PC-9 (cell line): ENCODE data around the gene PPM1H. TPM values are rescaled to one million over a fixed set of nuclear protein-coding genes. Genes with fewer than 3 reads are reported as not detected.

Experiments used
- BruUV-seq: library from RNA; stranded (reverse); fragments of 400-500 nt; replicated peaks from 2 replicates; lab custom pipeline; 2021; lab: Mats Ljungman, UMichigan
- CTCF ChIA-PET: fragments of 300-600 bp; sonication (Branson Sonifier 250); formaldehyde crosslinking; loops from one replicate; lab custom pipeline; 2022; ENCODE audit warnings: antibody characterized with exemption; lab: Charles Lee
- POLR2A ChIA-PET: fragments of 300-600 bp; sonication (Branson Sonifier 250); formaldehyde crosslinking; loops from one replicate; lab custom pipeline; 2022; ENCODE audit warnings: antibody characterized with exemption; ENCODE audit not compliant: unreplicated experiment; lab: Charles Lee
- DNase-seq, 2 experiments: peaks; one replicate each; pipeline versions ENCODE4 v3.0.0 to v3.0.0-alpha.2; 2015 to 2022; ENCODE audit warnings: mixed read lengths in 1 of 2
- H2AFZ ChIP-seq: fragments of 200-600 bp; sonication (generic); 2 replicates; pipeline ENCODE4 v1.8.1; 2017; ENCODE audit warnings: antibody characterized with exemption
- H3F3A ChIP-seq: fragments of 200-600 bp; sonication (generic); 2 replicates; pipeline ENCODE4 v1.8.1; 2017; ENCODE audit warnings: antibody characterized with exemption, mild to moderate bottlenecking, low read depth; ENCODE audit not compliant: insufficient read depth
- H3K27ac ChIP-seq: fragments of 200-600 bp; sonication (generic); 2 replicates; pipeline ENCODE4 v1.6.1; 2016; ENCODE audit warnings: mixed run types
- H3K27me3 ChIP-seq: fragments of 200-600 bp; sonication (generic); 2 replicates; pipeline ENCODE4 v1.6.1; 2016; ENCODE audit warnings: low read depth, mixed run types; ENCODE audit not compliant: insufficient read depth
- H3K36me3 ChIP-seq: fragments of 200-600 bp; sonication (generic); 2 replicates; pipeline ENCODE4 v1.6.1; 2016; ENCODE audit warnings: low read depth, mixed run types
- H3K4me1 ChIP-seq: fragments of 200-600 bp; sonication (generic); replicated peaks from 2 replicates; pipeline ENCODE4 v1.6.1; 2016; ENCODE audit warnings: mixed run types; ENCODE audit not compliant: insufficient read depth
- H3K4me2 ChIP-seq: fragments of 200-600 bp; sonication (generic); 2 replicates; pipeline ENCODE4 v1.6.1; 2017; ENCODE audit warnings: mixed run types
- H3K4me3 ChIP-seq: fragments of 200-600 bp; sonication (generic); 2 replicates; pipeline ENCODE4 v1.6.1; 2016; ENCODE audit warnings: mixed run types
- H3K79me2 ChIP-seq: fragments of 200-600 bp; sonication (generic); 2 replicates; pipeline ENCODE4 v1.6.1; 2017; ENCODE audit warnings: low read depth, mixed run types
- H3K9me2 ChIP-seq: fragments of 200-600 bp; sonication (generic); 2 replicates; pipeline ENCODE4 v1.8.1; 2017; ENCODE audit warnings: mild to moderate bottlenecking; ENCODE audit not compliant: insufficient read depth
- H3K9me3 ChIP-seq: fragments of 200-600 bp; sonication (generic); 2 replicates; pipeline ENCODE4 v1.8.1; 2016; ENCODE audit warnings: low read depth; ENCODE audit not compliant: insufficient read depth
- H4K20me1 ChIP-seq: fragments of 200-600 bp; sonication (generic); 2 replicates; pipeline ENCODE4 v1.8.1; 2017; ENCODE audit not compliant: insufficient read depth
- CTCF ChIP-seq: fragments of 200-600 bp; sonication (generic); conservative IDR thresholded peaks from 2 replicates; pipeline ENCODE4 v1.6.1; 2017; ENCODE audit warnings: mixed run types, antibody characterized with exemption, mild to moderate bottlenecking, moderate library complexity
- EZH2 ChIP-seq: fragments of 200-600 bp; sonication (generic); IDR thresholded peaks from 2 replicates; pipeline ENCODE4 v1.8.0; 2017; ENCODE audit warnings: antibody characterized with exemption, low read depth
- intact Hi-C: fragments of 100-400 bp; cut with micrococcal nuclease; formaldehyde crosslinking; loops from one replicate; pipeline ENCODE4 v1.10.0; 2022; ENCODE audit not compliant: unreplicated experiment
- total RNA-seq: library from RNA; stranded (reverse); gene quantifications from 2 replicates; pipeline ENCODE4 v1.2.3, GENCODE V29; 2021

The PPM1H gene
- total RNA-seq, 1 experiment from 2014 or later, result 11.4 TPM

GRCh38 chr12:62660756-62661155 is 274.2 kb downstream of the PPM1H start:
- Histone ChIP-seq H3K9me3 (peaks cover 9% of the 10 kb centered on the region), H2AFZ (peak overlapping the region; percentile 70), H3K79me2 (no peaks in the 10 kb centered on the region), H3K9me2 (no peaks in the 10 kb centered on the region), H3K4me1 (peaks cover 23% of the 10 kb centered on the region), H3F3A (peaks cover 37% of the 10 kb centered on the region), H3K27ac (peak overlapping the region; percentile 98), H4K20me1 (no peaks in the 10 kb centered on the region), H3K4me3 (no peak overlapping the region), H3K4me2 (peak overlapping the region; percentile 61), H3K36me3 (no peaks in the 10 kb centered on the region), H3K27me3 (no peaks in the 10 kb centered on the region)
- CTCF ChIA-PET, result no interaction called here
- intact Hi-C loops, result no loop called here
- peak; percentile 28 to 97 for DNase-seq
- TF ChIP-seq EZH2 (no peak), CTCF (no peak)
- BruUV-seq, result no TSS peak
- POLR2A ChIA-PET, result no interaction called here

GRCh38 chr12:62659453-62660295 is 275.3 kb downstream of the PPM1H start:
- Histone ChIP-seq H3K27me3 (no peaks in the 10 kb centered on the region), H2AFZ (no peak overlapping the region), H3K4me3 (no peak overlapping the region), H3K4me1 (peaks cover 23% of the 10 kb centered on the region), H4K20me1 (no peaks in the 10 kb centered on the region), H3K27ac (peak overlapping the region; percentile 98), H3K4me2 (peak overlapping the region; percentile 61; the same call in 1 of the 2 replicates), H3K9me2 (no peaks in the 10 kb centered on the region), H3F3A (peaks cover 37% of the 10 kb centered on the region), H3K36me3 (no peaks in the 10 kb centered on the region), H3K9me3 (peaks cover 9% of the 10 kb centered on the region), H3K79me2 (no peaks in the 10 kb centered on the region)
- CTCF ChIA-PET, result interaction anchor here (0.7 kb wide), 1 partner anchor 27 kb away, joined by 13 read pairs; no protein-coding TSS in a partner anchor
- no TSS peak for BruUV-seq
- POLR2A ChIA-PET, result no interaction called here
- TF ChIP-seq EZH2, result no peak
- TF ChIP-seq CTCF, result no peak
- DNase-seq, result no peak
- intact Hi-C loops, result no loop called here

- POLR2A ChIA-PET, result no interaction called here
Measured at GRCh38 chr12:62658910-62659309, 276.0 kb downstream of the PPM1H start.

More at GRCh38 chr12:62658910-62659309, 276.0 kb downstream of the PPM1H start:
- H3K9me2 ChIP-seq, result no peaks in the 10 kb centered on the region
- H3K4me1 ChIP-seq, result peaks cover 23% of the 10 kb centered on the region
- H3F3A ChIP-seq, result peaks cover 31% of the 10 kb centered on the region
- no peaks in the 10 kb centered on the region for H4K20me1 ChIP-seq
- TF ChIP-seq EZH2 (no peak), CTCF (no peak)
- no peaks in the 10 kb centered on the region for H3K79me2 ChIP-seq
- intact Hi-C loops, result no loop called here
- H3K9me3 ChIP-seq, result peaks cover 9% of the 10 kb centered on the region
- no peak for DNase-seq
- CTCF ChIA-PET, result interaction anchor here (0.6 to 0.7 kb wide), 2 partner anchors 26 to 220 kb away, joined by 7 to 13 read pairs; no protein-coding TSS in a partner anchor
- no peaks in the 10 kb centered on the region for H3K27me3 ChIP-seq
- BruUV-seq, result no TSS peak
- no peaks in the 10 kb centered on the region for H3K36me3 ChIP-seq
- H2AFZ ChIP-seq, result no peak overlapping the region
- H3K4me2 ChIP-seq, result no peak overlapping the region
- no peak overlapping the region for H3K4me3 ChIP-seq
- H3K27ac ChIP-seq, result no peak overlapping the region; the same call in 1 of the 2 replicates
